GM18511 (cell line): Measurements from ENCODE around the gene COX18.
A peak's percentile ranks its signal among the peaks of the same experiment; 100 is the strongest.

ENCODE experiments used
- ATAC-seq: cut with Tn5 transposase; IDR thresholded peaks from one replicate; pipeline ENCODE4 v1.9.1; 2021; ENCODE audit warnings: mild to moderate bottlenecking, moderate library complexity; ENCODE audit not compliant: unreplicated experiment

The COX18 gene

DNA sequence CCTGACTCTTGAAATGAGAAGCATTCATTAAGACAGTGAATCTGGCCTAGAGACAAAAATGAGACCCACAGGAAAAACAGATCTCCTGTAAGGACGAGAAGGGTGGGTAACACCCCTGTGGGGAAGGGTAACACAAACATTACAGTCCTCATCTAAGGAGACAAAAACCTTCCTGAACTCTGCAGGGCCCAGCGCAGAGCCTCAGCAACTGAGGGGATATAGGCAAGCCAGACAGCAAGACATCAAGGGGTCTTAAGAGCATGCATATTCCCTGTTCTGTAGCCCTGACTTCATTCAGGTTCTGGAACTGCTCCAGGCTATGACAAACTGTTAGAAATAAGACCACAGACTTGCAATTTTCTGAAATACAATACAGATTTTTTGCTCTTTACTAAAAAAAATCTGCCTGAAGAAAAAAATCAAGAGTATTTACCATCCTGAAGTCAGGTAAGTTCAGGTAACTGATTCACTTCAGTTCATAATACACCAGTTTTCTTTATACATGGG lies 15.5 kb downstream of the COX18 start:
- no peak for ATAC-seq

DNA sequence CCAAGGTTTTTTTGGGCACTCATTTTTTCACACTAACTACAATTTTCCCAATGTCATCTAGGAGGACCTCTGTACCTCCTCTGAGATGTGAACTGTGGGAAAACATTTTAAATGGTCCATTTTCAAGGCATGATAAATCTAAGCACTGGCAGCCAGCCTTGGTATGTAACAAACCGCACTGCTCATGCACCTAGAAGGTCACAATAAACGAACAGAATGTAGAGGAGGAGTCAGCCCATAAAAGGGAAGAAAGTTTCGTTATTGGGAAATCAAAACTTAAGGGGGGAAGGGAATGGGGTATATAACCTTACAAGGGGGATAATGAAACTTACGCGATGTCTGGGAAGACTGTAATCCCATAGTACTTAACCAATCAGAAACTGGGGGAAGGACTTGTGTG lies 16.4 kb downstream of the COX18 start:
- no peak for ATAC-seq

DNA sequence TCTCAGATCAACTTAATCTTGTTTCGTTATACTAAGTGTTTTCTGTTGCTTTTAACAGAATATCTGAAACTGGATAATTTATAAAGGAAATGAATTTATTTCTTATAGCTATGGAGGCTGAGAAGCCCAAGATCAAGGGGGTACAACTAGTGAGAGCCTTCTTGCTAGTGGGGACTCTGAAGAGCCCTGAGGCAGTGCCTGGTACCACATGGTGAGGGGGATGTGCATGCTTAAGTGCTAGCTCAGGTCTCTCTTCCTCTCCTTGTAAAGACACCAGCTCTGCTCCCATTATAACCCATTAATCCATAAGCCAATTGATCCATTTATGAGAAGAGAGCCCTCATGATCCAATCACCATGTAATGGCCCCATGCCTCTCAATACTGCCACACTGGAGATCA lies 17.9 kb downstream of the COX18 start:
- no peak for ATAC-seq

DNA sequence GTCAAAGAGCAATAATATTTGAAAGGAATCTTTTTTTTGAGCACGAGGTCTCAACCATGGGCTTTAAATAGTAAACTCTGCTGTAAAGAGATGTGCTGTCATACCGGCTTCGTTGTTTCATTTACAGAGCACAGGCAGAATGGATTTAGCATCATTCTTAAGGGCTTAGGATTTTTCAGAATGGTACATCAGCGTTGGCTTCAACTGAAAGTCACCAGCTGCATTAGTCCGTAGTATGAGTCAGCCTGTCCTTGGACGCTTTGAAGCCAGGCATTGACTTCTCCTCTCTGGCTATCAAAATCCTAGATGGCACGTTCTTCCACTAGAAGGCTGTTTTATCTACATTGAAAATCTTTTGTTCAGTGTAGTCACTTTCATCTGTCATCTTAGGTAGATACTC lies 23.6 kb downstream of the COX18 start:
- ATAC-seq, result no peak

DNA sequence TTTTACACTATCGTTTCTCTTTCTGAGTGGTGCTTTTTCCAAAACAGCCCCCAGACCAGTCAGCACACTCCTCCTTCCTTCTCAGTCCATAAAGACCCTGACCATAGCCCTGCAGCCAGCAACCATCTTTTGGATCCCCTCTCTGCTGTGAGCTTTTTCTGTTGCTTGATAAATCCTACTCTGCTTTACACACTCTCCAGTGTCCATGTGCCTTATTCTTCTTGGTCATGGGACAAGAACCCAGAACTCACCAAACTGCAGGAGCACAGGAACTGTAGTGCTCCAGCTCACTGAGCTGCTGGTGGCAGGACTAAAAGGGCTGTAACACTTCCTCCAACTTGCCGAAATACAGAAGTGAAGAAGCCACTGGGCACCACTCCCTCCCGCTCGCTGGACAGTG lies 32.5 kb downstream of the COX18 start:
- ATAC-seq, result no peak

DNA sequence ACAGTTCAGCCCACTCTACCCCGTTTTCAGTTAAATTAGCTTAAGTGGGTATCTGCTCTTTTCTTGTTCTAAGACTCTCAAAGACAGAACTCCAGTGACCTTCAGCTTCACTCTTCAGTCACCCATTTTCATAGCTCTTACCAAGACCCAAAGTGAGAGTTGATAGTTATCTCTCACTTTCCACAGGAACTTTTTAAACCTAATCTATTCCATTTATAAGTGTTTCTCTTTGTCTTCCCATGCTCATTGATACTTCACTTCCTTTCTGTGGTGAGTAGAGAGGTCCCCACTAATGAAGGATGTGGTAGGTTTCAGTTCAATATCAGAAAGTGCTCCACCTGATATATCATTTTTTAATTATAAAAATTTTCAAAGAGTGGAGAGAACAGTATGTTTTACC lies 33.4 kb downstream of the COX18 start:
- ATAC-seq, result peak; percentile 72

DNA sequence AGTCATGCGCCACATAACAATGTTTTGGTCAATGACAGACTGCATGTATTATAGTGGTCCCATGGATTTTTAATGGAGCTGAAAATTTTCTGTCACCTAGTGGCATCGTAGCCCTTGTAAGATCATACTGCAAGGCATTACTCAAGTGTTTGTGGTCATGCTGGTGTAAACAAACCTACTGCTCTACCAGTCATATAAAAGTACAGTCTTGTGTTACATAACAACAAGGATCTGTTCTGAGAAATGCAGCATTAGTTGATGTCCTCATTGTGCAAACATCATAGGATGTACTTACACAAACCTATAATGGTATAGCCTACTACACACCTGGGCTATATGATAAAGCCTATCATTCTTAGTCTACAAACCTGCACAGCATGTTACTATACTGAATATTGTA lies 34.6 kb downstream of the COX18 start:
- no peak for ATAC-seq

DNA sequence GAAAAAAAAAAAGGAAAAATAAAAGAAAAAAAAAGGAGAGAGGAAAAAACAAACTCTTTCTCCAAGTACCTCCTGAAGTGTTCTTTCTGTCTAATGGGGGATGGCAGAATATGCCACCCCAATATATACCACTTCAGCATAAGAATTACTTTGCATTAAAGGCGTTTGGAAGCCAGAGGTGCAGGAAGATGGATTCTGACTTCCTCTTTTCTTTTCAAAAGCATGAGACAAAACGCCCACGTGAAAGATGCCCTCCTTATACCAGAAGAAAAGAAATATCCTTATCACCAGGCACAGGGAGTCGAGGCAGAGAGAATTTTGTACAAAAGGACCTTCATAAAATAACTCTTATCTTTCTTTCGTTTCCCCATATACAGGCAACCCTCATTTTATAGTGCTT lies 40.9 kb downstream of the COX18 start:
- ATAC-seq, result no peak

DNA sequence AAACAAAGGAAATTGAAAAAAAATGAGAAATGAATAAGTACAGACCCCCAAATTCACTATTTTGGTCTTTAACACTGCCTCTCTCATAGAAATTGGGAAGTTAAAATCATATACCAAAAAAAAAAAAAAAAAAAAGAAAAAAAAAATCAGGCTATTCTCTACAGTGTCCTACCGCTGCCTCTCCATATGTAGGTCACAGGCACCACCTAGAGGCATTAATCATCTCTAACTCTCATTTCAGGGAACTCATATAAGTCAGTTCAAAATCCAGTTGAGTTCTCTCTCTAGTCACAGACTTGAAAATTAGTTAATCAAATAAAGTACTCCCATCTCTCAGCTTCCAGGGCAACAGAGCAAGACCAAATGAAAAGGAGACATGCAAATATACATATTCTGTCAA lies 47.9 kb downstream of the COX18 start:
- ATAC-seq, result peak; percentile 74

DNA sequence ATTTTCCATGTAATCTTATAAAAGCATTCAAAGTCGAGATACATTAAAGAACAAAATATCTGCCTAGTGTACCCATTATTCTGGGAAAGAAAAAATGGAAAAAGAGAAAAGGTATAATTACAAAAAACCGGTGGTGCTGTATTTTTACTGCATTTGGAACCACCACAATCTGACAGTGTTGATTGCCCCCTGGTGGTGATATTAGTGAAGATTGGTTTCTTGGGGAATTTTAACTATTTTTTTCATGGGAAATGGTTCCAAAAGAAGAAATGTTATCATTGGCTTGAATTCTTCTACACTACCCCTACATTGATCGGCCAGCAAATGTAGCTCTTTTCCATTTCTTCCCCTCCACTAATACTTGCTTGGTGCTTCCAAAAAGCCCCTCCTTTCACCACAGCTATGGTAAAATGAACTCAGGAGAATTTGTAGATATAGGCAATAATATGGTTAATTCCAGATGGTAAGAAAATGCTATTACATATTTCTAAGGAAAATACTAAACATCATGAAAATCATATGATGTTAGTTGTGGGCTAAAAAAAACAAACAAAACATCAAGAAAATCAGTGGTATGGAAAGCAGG lies 50.0 kb downstream of the COX18 start:
- ATAC-seq, result no peak

DNA sequence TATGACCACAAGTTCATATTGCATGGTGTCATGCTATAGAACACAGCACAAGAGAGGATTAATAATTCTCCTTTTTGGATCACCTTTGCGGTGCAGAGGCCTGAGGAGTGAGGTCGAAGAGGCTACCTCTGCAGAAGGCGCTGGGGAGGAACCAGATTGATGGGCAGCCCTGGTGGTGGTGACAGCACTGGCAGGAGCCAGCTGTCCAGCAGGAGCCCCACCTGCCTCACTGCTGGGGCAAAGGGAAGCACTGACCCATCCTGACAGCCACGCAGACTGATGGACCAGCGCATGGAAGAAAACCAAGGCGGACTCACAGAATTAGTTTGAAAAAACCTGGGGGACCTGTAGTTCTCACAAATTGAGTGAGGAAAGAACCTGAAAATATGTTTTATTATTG lies 50.9 kb downstream of the COX18 start:
- no peak for ATAC-seq

DNA sequence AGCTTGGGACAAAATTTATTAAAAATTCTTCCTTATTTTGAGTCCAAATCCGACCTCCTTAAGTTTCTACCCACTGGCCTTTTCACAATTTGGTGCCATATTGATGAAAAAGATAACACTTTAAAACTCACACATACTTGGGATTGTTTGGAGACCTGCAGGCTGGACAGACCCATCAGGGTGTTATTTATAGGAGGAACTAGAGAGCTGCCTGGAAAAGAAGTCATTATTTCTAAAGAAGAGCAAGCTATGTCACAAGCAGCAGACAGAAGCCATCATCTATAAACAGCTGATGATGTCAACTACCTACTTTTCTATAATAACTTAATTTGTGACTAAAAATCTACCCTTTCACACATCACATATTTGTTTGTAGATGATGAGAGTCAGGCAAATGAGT lies 56.2 kb downstream of the COX18 start:
- ATAC-seq, result no peak

DNA sequence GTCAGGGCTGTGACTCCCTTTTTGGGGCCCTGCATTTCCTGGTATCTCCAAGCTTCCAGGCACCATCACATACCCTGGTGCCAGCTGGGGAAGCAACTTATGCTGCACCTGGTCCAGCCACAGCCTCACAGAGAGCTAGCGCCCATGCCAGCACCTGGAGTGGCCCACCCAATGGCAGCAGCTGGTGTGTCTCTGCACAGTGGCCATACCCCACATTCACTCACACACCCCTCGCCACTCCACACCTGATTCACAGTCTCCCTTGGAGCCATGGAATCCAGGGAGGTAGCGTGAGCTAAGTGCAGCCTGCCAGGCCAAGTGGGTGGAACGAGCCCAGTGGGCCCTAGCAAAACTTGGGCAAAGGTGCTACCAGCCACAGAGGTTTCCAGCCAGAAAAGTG lies 56.8 kb downstream of the COX18 start:
- no peak for ATAC-seq

DNA sequence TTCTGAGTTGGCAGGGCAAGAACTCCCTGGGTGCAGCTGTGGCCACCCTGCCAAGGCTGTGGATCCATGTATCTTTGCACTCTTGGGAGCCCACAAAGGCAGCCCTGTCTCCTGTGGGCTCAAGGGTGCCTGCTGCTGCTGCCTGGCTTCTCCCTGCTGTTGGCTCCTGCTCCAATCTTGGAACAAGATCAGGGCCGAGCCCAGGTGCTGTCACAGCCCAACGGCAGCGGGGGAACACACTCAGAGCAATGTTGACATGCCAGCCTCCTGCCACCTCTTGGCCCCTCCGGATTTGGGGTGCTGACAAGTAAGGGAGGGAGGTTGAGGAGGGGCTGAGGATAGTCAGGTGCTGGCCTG lies 57.9 kb downstream of the COX18 start:
- no peak for ATAC-seq

DNA sequence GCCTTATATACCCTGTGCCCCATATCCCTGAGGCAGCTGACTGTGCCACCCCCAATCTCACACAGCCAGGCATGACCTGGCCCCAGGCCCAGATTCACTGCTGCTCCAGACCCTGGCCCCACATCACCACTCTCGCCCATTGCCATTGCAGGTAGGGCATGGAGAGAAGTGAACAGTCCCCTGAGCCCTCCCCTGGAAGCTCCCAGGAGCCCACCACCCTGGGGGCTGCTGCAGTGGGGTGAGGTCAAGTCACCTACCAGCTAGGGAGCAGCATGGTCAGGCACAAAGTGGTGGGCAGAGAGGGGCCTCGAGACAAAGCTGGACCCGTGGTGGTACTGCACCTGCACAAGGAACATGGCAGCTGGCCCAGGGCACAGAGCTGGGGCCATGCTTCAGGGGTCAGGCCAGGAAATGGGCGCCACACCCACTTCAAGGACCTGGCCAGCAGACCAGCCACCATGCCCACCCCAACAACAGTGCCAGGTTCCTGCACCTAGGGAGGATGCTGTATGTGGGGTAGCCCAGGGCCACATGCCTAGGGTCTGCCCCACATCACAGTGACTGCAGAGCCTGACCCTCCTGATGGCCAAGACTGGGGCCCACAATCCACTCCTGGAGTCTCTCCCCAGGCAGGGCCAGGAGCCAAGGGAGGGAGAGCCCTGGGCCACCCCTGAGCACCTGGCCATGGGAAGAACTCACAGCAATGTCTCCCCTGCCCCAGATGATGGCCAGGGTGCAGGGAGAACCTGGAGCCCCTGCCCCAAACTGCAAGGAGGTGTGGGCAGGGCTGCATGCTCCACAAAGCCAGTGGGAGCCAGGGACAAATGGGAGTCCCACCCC lies 58.5 kb downstream of the COX18 start:
- ATAC-seq, result no peak

DNA sequence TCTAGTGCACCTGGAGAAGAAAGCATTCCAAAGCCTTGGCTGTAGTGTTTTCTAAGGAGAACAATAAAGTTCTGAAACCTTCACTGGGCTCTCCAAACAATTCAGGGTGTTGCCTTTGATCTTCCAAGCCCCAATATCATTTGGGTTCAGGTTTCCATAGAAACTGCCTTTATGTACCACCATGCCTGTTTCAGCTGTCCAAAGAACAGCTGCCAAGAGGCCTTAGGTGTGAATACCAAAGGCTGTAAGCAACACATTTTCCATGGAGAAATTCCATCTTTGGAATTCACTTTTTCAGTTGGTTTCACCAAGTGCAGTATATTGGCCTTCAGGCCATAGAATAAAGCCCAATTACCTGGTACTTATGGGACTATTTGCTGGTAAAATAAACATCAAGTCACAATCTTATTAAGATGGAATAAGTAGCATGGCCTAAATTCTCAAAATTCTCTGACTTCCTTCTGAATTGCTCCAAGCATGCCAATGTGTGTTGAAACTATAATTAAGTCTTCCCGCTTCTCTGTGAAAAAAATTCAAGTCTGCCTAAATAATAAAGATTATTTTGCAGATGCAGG lies 61.9 kb downstream of the COX18 start:
- no peak for ATAC-seq

DNA sequence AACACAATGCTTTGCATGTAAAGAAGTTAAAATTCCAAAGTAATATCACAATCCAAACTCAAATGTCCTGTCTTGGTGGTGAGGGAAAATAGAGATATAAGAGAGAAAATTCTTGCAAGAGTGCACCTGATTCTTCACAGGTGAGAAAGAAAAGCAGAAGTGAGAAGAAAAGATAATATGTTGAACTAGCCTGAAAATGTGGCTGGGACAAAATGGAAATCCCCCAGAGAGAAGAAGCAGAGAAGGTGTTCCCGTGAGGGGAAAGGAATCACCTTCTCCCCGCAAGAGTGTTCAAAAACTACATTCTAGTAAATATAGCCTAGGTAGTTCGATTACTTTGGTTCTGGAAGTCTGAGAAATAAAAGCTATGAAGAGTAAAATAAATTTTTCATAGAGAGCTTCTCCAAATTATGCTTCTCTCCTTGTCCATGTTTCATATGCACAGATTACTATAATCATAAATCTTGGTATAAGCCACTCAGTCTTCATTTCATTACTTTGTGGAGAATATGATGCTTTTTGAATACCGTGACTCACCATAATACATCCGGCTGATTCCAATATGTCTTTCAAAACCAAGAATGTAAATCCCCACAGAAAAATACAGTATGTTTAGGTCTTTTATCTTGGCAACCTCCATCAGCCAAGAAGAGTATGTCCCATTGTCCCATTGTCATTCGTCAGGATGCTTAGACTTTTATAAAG lies 63.1 kb downstream of the COX18 start:
- peak; percentile 91 for ATAC-seq

DNA sequence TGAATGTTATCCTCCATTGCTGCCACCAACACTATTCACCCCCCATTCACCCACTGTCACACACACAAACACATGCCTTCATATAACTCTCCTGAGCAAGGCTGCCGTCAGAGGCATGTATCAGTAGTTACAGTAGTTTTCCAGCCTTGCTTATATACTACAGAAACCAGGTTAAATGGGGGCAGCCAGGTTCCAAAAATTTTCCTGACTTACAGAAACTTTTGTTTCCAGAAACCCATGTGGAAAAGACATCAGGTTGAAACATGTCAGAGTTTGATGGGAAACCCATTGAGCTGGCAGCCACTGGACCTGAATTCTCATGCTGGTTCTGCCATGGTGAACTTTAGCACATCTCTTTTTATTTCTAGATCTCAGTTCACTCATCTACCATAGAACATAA lies 64.0 kb downstream of the COX18 start:
- ATAC-seq, result no peak
